ENCODE data around the gene MCOLN2. TPM values are rescaled to one million over a fixed set of nuclear protein-coding genes. Genes with fewer than 3 reads are reported as not detected.

Gene MCOLN2
- total and polyA plus RNA-seq, 4 donors, result 0.16 to 0.28 (median 0.25) TPM; not detected in 1

GRCh38 chr1:84982395-84982794, 14.5 kb downstream of the MCOLN2 start:
- Histone ChIP-seq H3K9ac (ENCODE audit: low read depth in 1 of 2, low read length in 2 of 2) (no peak overlapping the region), H3K4me1 (ENCODE audit: control insufficient read depth in 4 of 4, insufficient read depth in 4 of 4, low read length in 3 of 4) (no peaks in the 10 kb centered on the region), H3K4me3 (ENCODE audit: low read depth in 1 of 3, low read length in 3 of 3) (no peak overlapping the region), H3K9me3 (ENCODE audit: control insufficient read depth in 4 of 4, low read length in 3 of 4) (no peaks in the 10 kb centered on the region), H3K27ac (ENCODE audit: low read depth in 1 of 2, low read length in 2 of 2) (no peak overlapping the region), H3K27me3 (ENCODE audit: control insufficient read depth in 4 of 4, insufficient read depth in 4 of 4, low read length in 3 of 4) (no peaks in the 10 kb centered on the region), H3K36me3 (ENCODE audit: control insufficient read depth in 4 of 4, insufficient read depth in 3 of 4, low read depth in 1 of 4, low read length in 3 of 4) (no peaks in the 10 kb centered on the region)
- no peak for DNase-seq (ENCODE audit: low spot score)
- 78% methylated on average over 2 of the region's 2 CpGs for WGBS
- no peak for TF ChIP-seq RAD21 (IDR thresholded peaks at IDR 0.05)
- no peak for TF ChIP-seq CTCF (IDR thresholded peaks at IDR 0.05; ENCODE audit: low read depth, low read length, missing input control)
- no peak for TF ChIP-seq FOXA1 (IDR thresholded peaks at IDR 0.05)
- TF ChIP-seq YY1 (IDR thresholded peaks at IDR 0.05), result no peak
- TF ChIP-seq HNF4A (conservative IDR thresholded peaks at IDR 0.05), result no peak
- TF ChIP-seq EGR1 (IDR thresholded peaks at IDR 0.05; ENCODE audit: low read depth in 2 of 2), result no peak
- no peak for TF ChIP-seq NR2F2 (IDR thresholded peaks at IDR 0.05)
- TF ChIP-seq ATF3 (IDR thresholded peaks at IDR 0.05), result no peak
- no peak for TF ChIP-seq ZBTB33 (IDR thresholded peaks at IDR 0.05)
- TF ChIP-seq FOXA2 (IDR thresholded peaks at IDR 0.05), result no peak
- no peak for TF ChIP-seq HNF4G (IDR thresholded peaks at IDR 0.05)
- TF ChIP-seq GABPA (IDR thresholded peaks at IDR 0.05 in 1 of 2, conservative IDR thresholded peaks at IDR 0.05 in 1 of 2), result no peak
- no peak for TF ChIP-seq SP1 (IDR thresholded peaks at IDR 0.05)
- TF ChIP-seq JUND (IDR thresholded peaks at IDR 0.05), result no peak
- no peak for TF ChIP-seq REST (IDR thresholded peaks at IDR 0.05)
- TF ChIP-seq TAF1 (conservative IDR thresholded peaks at IDR 0.05), result no peak
- TF ChIP-seq RXRA (IDR thresholded peaks at IDR 0.05), result no peak
- no peak for TF ChIP-seq MAX (IDR thresholded peaks at IDR 0.05)
